H1 (cell line): ENCODE results near the gene ZKSCAN1. TPM values are rescaled to one million over a fixed set of nuclear protein-coding genes. Genes with fewer than 3 reads are reported as not detected.

Source experiments
- CTCF ChIA-PET: fragments of 300-600 bp; sonication (Branson Sonifier 250); formaldehyde crosslinking; loops from one replicate; lab custom pipeline; 2021; ENCODE audit not compliant: partially characterized antibody; lab: Charles Lee
- POLR2A ChIA-PET: fragments of 300-600 bp; sonication (Branson Sonifier 250); formaldehyde crosslinking; loops from one replicate; lab custom pipeline; 2021; ENCODE audit warnings: inconsistent platforms; ENCODE audit not compliant: partially characterized antibody; lab: Charles Lee
- DNase-seq, 2 experiments: peaks; one replicate each; pipeline versions ENCODE4 v3.0.0 to v3.0.0-alpha.2; 2010 to 2022; ENCODE audit warnings: low spot score in 2 of 2, low read depth in 1 of 2, mixed read lengths in 1 of 2
- FAIRE-seq: peaks from 2 replicates; lab custom pipeline; 2011; peaks lifted over from hg19 to GRCh38; lab: Jason Lieb, UNC
- H2AFZ ChIP-seq: 2 replicates; pipeline ENCODE4 v1.8.1; 2012; ENCODE audit warnings: low read length, inconsistent platforms
- H2AK5ac ChIP-seq: 2 replicates; pipeline ENCODE4 v1.6.1; 2013; ENCODE audit warnings: low read depth, low read length
- H2BK120ac ChIP-seq: replicated peaks from 2 replicates; pipeline ENCODE3; 2013; ENCODE audit warnings: low read depth, low read length, inconsistent platforms
- H2BK12ac ChIP-seq: 2 replicates; pipeline ENCODE4 v1.6.1; 2013; ENCODE audit warnings: low read depth, low read length
- H2BK15ac ChIP-seq: 2 replicates; pipeline ENCODE4 v1.6.1; 2013; ENCODE audit warnings: low read length
- H2BK20ac ChIP-seq: 2 replicates; pipeline ENCODE4 v1.6.1; 2013; ENCODE audit warnings: low read length
- H2BK5ac ChIP-seq: 2 replicates; pipeline ENCODE4 v1.6.1; 2013; ENCODE audit warnings: low read depth, low read length
- H3K14ac ChIP-seq: 2 replicates; pipeline ENCODE4 v1.6.1; 2013; ENCODE audit warnings: inconsistent platforms; ENCODE audit not compliant: insufficient read length
- H3K18ac ChIP-seq: 2 replicates; pipeline ENCODE4 v1.6.1; 2013; ENCODE audit warnings: low read length; ENCODE audit errors: extremely low read depth
- H3K23ac ChIP-seq: 2 replicates; pipeline ENCODE4 v1.6.1; 2013; ENCODE audit warnings: inconsistent platforms; ENCODE audit not compliant: insufficient read length
- H3K23me2 ChIP-seq: 2 replicates; pipeline ENCODE4 v1.6.1; 2013; ENCODE audit warnings: low read depth, low read length
- H3K27ac ChIP-seq: 2 replicates; pipeline ENCODE4 v1.6.1; 2011; ENCODE audit warnings: low read depth, low read length, inconsistent platforms
- H3K27me3 ChIP-seq, 4 experiments: replicated peaks in 1 of 4; 1 replicate in 1 of 4; 2 replicates in 3 of 4; pipeline versions ENCODE4 v1.6.1 to v1.8.1; 2011 to 2013; ENCODE audit warnings: low read length in 3 of 4, mild to moderate bottlenecking in 3 of 4, inconsistent platforms in 2 of 4, mixed read lengths in 2 of 4, moderate library complexity in 1 of 4; ENCODE audit not compliant: control insufficient read depth in 3 of 4, insufficient read depth in 3 of 4; ENCODE audit errors: extremely low read depth in 1 of 4
- H3K36me3 ChIP-seq, 4 experiments: 2 replicates each; pipeline versions ENCODE4 v1.6.1 to v1.8.1; 2011 to 2013; ENCODE audit warnings: mild to moderate bottlenecking in 4 of 4, low read length in 3 of 4, moderate library complexity in 2 of 4, control low read depth in 1 of 4, inconsistent platforms in 1 of 4; ENCODE audit not compliant: insufficient read depth in 4 of 4, control insufficient read depth in 2 of 4
- H3K4ac ChIP-seq: replicated peaks from 2 replicates; pipeline ENCODE3; 2013; ENCODE audit warnings: low read length, low read depth, mixed read lengths, inconsistent platforms; ENCODE audit not compliant: insufficient read length
- H3K4me1 ChIP-seq, 4 experiments: replicated peaks in 1 of 4; 1 replicate in 1 of 4; 2 replicates in 3 of 4; pipeline versions ENCODE4 v1.6.1 to v1.8.1; 2011 to 2013; ENCODE audit warnings: low read length in 3 of 4, inconsistent platforms in 2 of 4, mixed read lengths in 1 of 4; ENCODE audit not compliant: insufficient read depth in 4 of 4, control insufficient read depth in 3 of 4
- H3K4me2 ChIP-seq, 2 experiments: 2 replicates each; pipeline versions ENCODE4 v1.6.1 to v1.8.1; 2011 to 2013; ENCODE audit warnings: low read depth in 2 of 2, low read length in 2 of 2, control low read depth in 1 of 2, inconsistent platforms in 1 of 2, mild to moderate bottlenecking in 1 of 2; ENCODE audit not compliant: insufficient read depth in 1 of 2
- H3K4me3 ChIP-seq, 4 experiments: fragments of 200-600, 300-600 bp in 1 of 4; sonication (generic), shearing (Covaris generic), sonication (Bioruptor Twin) in 1 of 4; 2 replicates each; pipeline versions ENCODE4 v1.5.1 to v1.8.1; 2011 to 2016; ENCODE audit warnings: low read length in 4 of 4, low read depth in 3 of 4, control low read depth in 2 of 4, inconsistent platforms in 2 of 4, mild to moderate bottlenecking in 2 of 4, mixed read lengths in 1 of 4, moderate library complexity in 1 of 4; ENCODE audit not compliant: insufficient read depth in 2 of 4; ENCODE audit errors: extremely low read depth in 1 of 4
- H3K56ac ChIP-seq: replicated peaks from 2 replicates; pipeline ENCODE3; 2013; ENCODE audit warnings: low read depth, mild to moderate bottlenecking, mixed read lengths, low read length, inconsistent platforms; ENCODE audit not compliant: insufficient read length
- H3K79me1 ChIP-seq: 2 replicates; pipeline ENCODE4 v1.6.1; 2013; ENCODE audit warnings: low read depth, low read length, control low read depth
- H3K79me2 ChIP-seq, 2 experiments: 2 replicates each; pipeline versions ENCODE4 v1.6.1 to v1.8.1; 2012 to 2013; ENCODE audit warnings: low read length in 2 of 2, mild to moderate bottlenecking in 2 of 2, inconsistent platforms in 1 of 2; ENCODE audit not compliant: insufficient read depth in 2 of 2, control insufficient read depth in 1 of 2
- H3K9ac ChIP-seq, 4 experiments: replicated peaks in 1 of 4; 1 replicate in 1 of 4; 2 replicates in 3 of 4; pipeline versions ENCODE4 v1.6.1 to v1.8.1; 2011 to 2013; ENCODE audit warnings: low read depth in 3 of 4, low read length in 3 of 4, control low read depth in 2 of 4, mild to moderate bottlenecking in 2 of 4, moderate library complexity in 2 of 4, inconsistent platforms in 1 of 4; ENCODE audit errors: extremely low read depth in 1 of 4
- H3K9me3 ChIP-seq, 2 experiments: 2 replicates each; pipeline versions ENCODE4 v1.6.1 to v1.8.1; 2012 to 2013; ENCODE audit warnings: mild to moderate bottlenecking in 2 of 2, moderate library complexity in 2 of 2, control low read depth in 1 of 2, inconsistent platforms in 1 of 2, low read depth in 1 of 2, low read length in 1 of 2, mixed read lengths in 1 of 2; ENCODE audit not compliant: insufficient read depth in 2 of 2
- H4K20me1 ChIP-seq, 2 experiments: replicated peaks in 1 of 2; 2 replicates each; pipeline versions ENCODE3 to v1.8.1; 2011 to 2013; ENCODE audit warnings: inconsistent platforms in 2 of 2, low read length in 2 of 2, mild to moderate bottlenecking in 1 of 2; ENCODE audit not compliant: insufficient read depth in 2 of 2, control insufficient read depth in 1 of 2
- H4K5ac ChIP-seq: 2 replicates; pipeline ENCODE4 v1.6.1; 2013; ENCODE audit warnings: low read length, low read depth, mixed read lengths, inconsistent platforms; ENCODE audit not compliant: insufficient read length
- H4K8ac ChIP-seq: 2 replicates; pipeline ENCODE4 v1.8.0; 2013; ENCODE audit warnings: mild to moderate bottlenecking, moderate library complexity, low read length, inconsistent platforms; ENCODE audit not compliant: insufficient read depth; ENCODE audit errors: extremely low read depth
- H4K91ac ChIP-seq: replicated peaks from 2 replicates; pipeline ENCODE3; 2013; ENCODE audit warnings: low read length, mixed read lengths, inconsistent platforms; ENCODE audit not compliant: insufficient read length
- BACH1 ChIP-seq: IDR thresholded peaks from 2 replicates; pipeline ENCODE4 v1.6.1; 2012; ENCODE audit warnings: low read length, improper control_type of control experiment
- CTBP2 ChIP-seq: IDR thresholded peaks from 2 replicates; pipeline ENCODE4 v1.7.0; 2011; ENCODE audit warnings: borderline replicate concordance, mild to moderate bottlenecking, moderate library complexity, mixed read lengths, low read length; ENCODE audit not compliant: insufficient read depth, insufficient read length
- EZH2 ChIP-seq: fragments of 200-600 bp; sonication (generic); IDR thresholded peaks from 2 replicates; pipeline ENCODE4 v1.7.1; 2012; ENCODE audit warnings: low read depth, mild to moderate bottlenecking, moderate library complexity, low read length, inconsistent platforms; ENCODE audit not compliant: severe bottlenecking
- GTF2F1 ChIP-seq: IDR thresholded peaks from 2 replicates; pipeline ENCODE4 v1.6.1; 2012; ENCODE audit warnings: low read depth, low read length, improper control_type of control experiment, borderline replicate concordance
- JUN ChIP-seq: IDR thresholded peaks from 2 replicates; pipeline ENCODE4 v1.6.1; 2011; ENCODE audit warnings: low read depth, mild to moderate bottlenecking, improper control_type of control experiment, low read length
- JUND ChIP-seq: IDR thresholded peaks from 2 replicates; pipeline ENCODE4 v1.6.1; 2011; ENCODE audit warnings: mild to moderate bottlenecking, improper control_type of control experiment, low read length
- RBBP5 ChIP-seq: IDR thresholded peaks from 2 replicates; pipeline ENCODE4 v1.7.1; 2012; ENCODE audit warnings: low read depth, mild to moderate bottlenecking, inconsistent platforms, low read length, moderate library complexity, borderline replicate concordance
- SIRT6 ChIP-seq: IDR thresholded peaks from one replicate; pipeline ENCODE4 v1.7.1; 2012; ENCODE audit warnings: low read length, inconsistent platforms
- TAF1 ChIP-seq: IDR thresholded peaks from 2 replicates; pipeline ENCODE4 v1.6.1; 2011; ENCODE audit warnings: mild to moderate bottlenecking, low read depth, low read length
- TBP ChIP-seq: IDR thresholded peaks from 2 replicates; pipeline ENCODE4 v1.6.1; 2011; ENCODE audit warnings: low read depth, low read length, improper control_type of control experiment
- YY1 ChIP-seq: IDR thresholded peaks from 2 replicates; pipeline ENCODE4 v1.6.1; 2011; ENCODE audit warnings: low read depth, mild to moderate bottlenecking, low read length
- WGBS, 2 experiments: shearing (Covaris generic) in 1 of 2; methylation state at CpG; one replicate each; pipeline versions ENCODE4 v1.1.6 to v1.1.7; 2013 to 2015; ENCODE audit warnings: low lambda C conversion rate in 2 of 2, mixed read lengths in 2 of 2, inconsistent platforms in 1 of 2, low coverage in 1 of 2, missing lambda C conversion rate in 1 of 2; ENCODE audit not compliant: insufficient replicate concordance in 2 of 2, insufficient coverage in 1 of 2, insufficient read length in 1 of 2; ENCODE audit errors: extremely low coverage in 1 of 2, missing lambda C conversion rate in 1 of 2; 5-methylcytosine and 5-hydroxymethylcytosine counted together
- polyA plus RNA-seq, 7 experiments: library from polyadenylated mRNA; depleted of rRNA in 3 of 7; stranded (reverse) in 5 of 7; unstranded in 2 of 7; fragments of >200 nt in 5 of 7; fragments of 200-250 nt in 2 of 7; gene quantifications; 1 replicate in 5 of 7; 2 replicates in 1 of 7; 4 replicates in 1 of 7; pipeline versions ENCODE4 v1.2.1 to v1.2.3, GENCODE V29; 2011 to 2013; ENCODE audit warnings: missing spikeins in 2 of 7, mixed read lengths in 2 of 7
- total RNA-seq: library from RNA; stranded (reverse); fragmentation: NEBNext Ultra II Directional; extraction: Animal tissue kit (Norgen Biotek cat#: 25700); gene quantifications from 2 replicates; pipeline ENCODE4 v1.2.1, GENCODE V29; 2021
- TF ChIP-seq, protein P1 (sequence below): IDR thresholded peaks from 2 replicates; pipeline ENCODE4 v1.6.1; 2012; ENCODE audit warnings: inconsistent platforms

The ZKSCAN1 gene
- total and polyA plus RNA-seq, 2 of the 8 experiments (the other 6 are each of a cell fraction or from before 2014, with no cell fraction given), result 8.2 to 40.6 TPM

DNA sequence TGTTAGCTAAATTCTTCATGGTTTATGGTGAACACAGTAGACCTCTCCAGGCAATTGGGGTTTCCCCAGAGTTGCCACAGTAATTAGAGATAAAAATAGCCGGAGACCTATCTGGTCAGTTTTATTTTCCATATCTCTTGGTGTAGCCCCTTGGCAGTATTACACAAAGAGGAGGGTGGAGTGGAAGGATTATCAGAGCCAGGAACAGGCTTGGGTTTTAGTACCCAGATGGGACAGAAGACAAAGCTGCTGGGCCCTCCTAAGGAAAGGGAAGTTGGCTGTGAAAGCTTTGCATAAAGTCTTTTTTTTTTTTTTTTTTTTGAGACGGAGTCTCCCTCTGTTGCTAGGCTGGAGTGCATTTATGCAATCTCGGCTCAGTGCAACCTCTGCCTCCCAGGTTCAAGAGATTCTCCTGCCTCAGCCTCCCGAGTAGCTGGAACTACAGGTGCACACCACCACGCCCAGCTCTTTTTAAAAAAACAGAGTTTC is 43.9 kb downstream of the ZKSCAN1 start:
- POLR2A ChIA-PET, result interaction anchor here (0.6 to 18.6 kb wide), 7 partner anchors 9 to 62 kb away, joined by 3 to 294 read pairs (median 4); partner anchors contain the start of genes ZKSCAN1, ZNF3 and ZSCAN21
- no peak for FAIRE-seq
- H3K14ac ChIP-seq, result no peak overlapping the region

More for the DNA sequence above, 43.9 kb downstream of the ZKSCAN1 start:
- CTCF ChIA-PET, result interaction anchor here (0.6 to 1.8 kb wide), 3 partner anchors 13 to 146 kb away, joined by 3 to 5 read pairs (median 4); no protein-coding TSS in a partner anchor
- H3K79me2 ChIP-seq, result peaks cover 0 to 2% of the 10 kb centered on the region in 2 experiments; a peak in 1 of 4 replicates
- H2BK20ac ChIP-seq, result no peak overlapping the region
- H4K91ac ChIP-seq, result no peak overlapping the region
- H3K4me2 ChIP-seq, result no peak overlapping the region
- H3K23ac ChIP-seq, result no peak overlapping the region
- H2BK5ac ChIP-seq, result no peak overlapping the region
- no peak overlapping the region for H3K18ac ChIP-seq
- H4K20me1 ChIP-seq, result peaks cover 0 to 2% of the 10 kb centered on the region in 2 experiments
- H4K5ac ChIP-seq, result no peak overlapping the region
- H2BK15ac ChIP-seq, result no peak overlapping the region
- no peak overlapping the region for H3K4ac ChIP-seq
- no peak overlapping the region for H4K8ac ChIP-seq
- no peaks in the 10 kb centered on the region for H3K23me2 ChIP-seq
- H2AFZ ChIP-seq, result no peak overlapping the region
- no peak overlapping the region for H2BK12ac ChIP-seq
- H3K27ac ChIP-seq, result no peak overlapping the region
- no peak overlapping the region for H3K56ac ChIP-seq
- no peak overlapping the region for H2AK5ac ChIP-seq
- no peaks in the 10 kb centered on the region for H3K4me1 ChIP-seq
- H3K36me3 ChIP-seq, result peaks cover 18 to 51% (median 42%) of the 10 kb centered on the region in 4 experiments
- no peak overlapping the region for H3K9ac ChIP-seq
- H3K27me3 ChIP-seq, result no peaks in the 10 kb centered on the region
- H3K9me3 ChIP-seq, result no peaks in the 10 kb centered on the region
- no peaks in the 10 kb centered on the region for H3K79me1 ChIP-seq
- 92% methylated on average over 3 of the region's 5 CpGs; no CpG with 5 or more reads in 1 of the 2 experiments for WGBS, 2 experiments
- no peak for DNase-seq
- TF ChIP-seq, protein P1, sequence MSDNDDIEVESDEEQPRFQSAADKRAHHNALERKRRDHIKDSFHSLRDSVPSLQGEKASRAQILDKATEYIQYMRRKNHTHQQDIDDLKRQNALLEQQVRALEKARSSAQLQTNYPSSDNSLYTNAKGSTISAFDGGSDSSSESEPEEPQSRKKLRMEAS, result no peak
- no peak for TF ChIP-seq BACH1
- no peak for TF ChIP-seq GTF2F1
- TF ChIP-seq SIRT6, result no peak
- no peak for TF ChIP-seq JUND
- no peak for TF ChIP-seq TAF1
- TF ChIP-seq CTBP2, result no peak
- TF ChIP-seq TBP, result no peak
- no peak for TF ChIP-seq EZH2
- TF ChIP-seq JUN, result no peak
- TF ChIP-seq RBBP5, result no peak
- TF ChIP-seq YY1, result no peak
- no peak overlapping the region for H2BK120ac ChIP-seq
- no peak overlapping the region for H3K4me3 ChIP-seq
